Chondrocyte (in vitro differentiated cells): Measurements from ENCODE around the gene TNPO1. TPM values are rescaled to one million over a fixed set of nuclear protein-coding genes. Genes with fewer than 3 reads are reported as not detected.

Experiments
- DNase-seq: peaks from one replicate; pipeline ENCODE4 v3.0.0; 2021; ENCODE audit warnings: mixed read lengths, low spot score
- H3K27ac Mint-ChIP-seq: one replicate; pipeline ENCODE4 v1.8.0; 2021; ENCODE audit warnings: mild to moderate bottlenecking, moderate library complexity, mixed read lengths; ENCODE audit not compliant: unreplicated experiment
- H3K27me3 Mint-ChIP-seq: 2 replicates; pipeline ENCODE4 v1.8.0; 2021; ENCODE audit warnings: low read depth, mixed read lengths
- H3K36me3 Mint-ChIP-seq: 2 replicates; pipeline ENCODE4 v1.8.0; 2021; ENCODE audit warnings: low read depth, mixed read lengths
- H3K4me1 Mint-ChIP-seq: 2 replicates; pipeline ENCODE4 v1.8.0; 2021; ENCODE audit warnings: low read depth, mild to moderate bottlenecking, mixed read lengths
- H3K4me3 Mint-ChIP-seq: one replicate; pipeline ENCODE4 v1.8.0; 2021; ENCODE audit warnings: mild to moderate bottlenecking, moderate library complexity, mixed read lengths; ENCODE audit not compliant: unreplicated experiment
- H3K9me3 Mint-ChIP-seq: 2 replicates; pipeline ENCODE4 v1.8.0; 2021; ENCODE audit warnings: low read depth, mixed read lengths
- CTCF ChIP-seq: fragments of 200-600 bp; sonication (generic); IDR thresholded peaks from 2 replicates; pipeline ENCODE4 v1.5.0; 2021; ENCODE audit warnings: antibody characterized with exemption, mild to moderate bottlenecking, moderate library complexity
- long read RNA-seq: library from polyadenylated mRNA; stranded (forward); transcript quantifications from one replicate; pipeline ENCODE4 v2.0.0, GENCODE V29; 2021
- total RNA-seq: library from RNA; stranded (reverse); gene quantifications from 3 replicates; pipeline ENCODE4 v1.2.1, GENCODE V29; 2021

The TNPO1 gene
- 123 to 132 TPM (median 132 TPM) in 3 replicates for total RNA-seq
- long read RNA-seq, partial matches to known transcripts: 2 of 15 reads
- long read RNA-seq, other reads (novel, unspliced or antisense): 13 of 15 reads

- DNase-seq: peak; percentile 94
- peaks cover 31% of the 10 kb centered on the region for H3K4me1 Mint-ChIP-seq
- peak within 1 kb of the TSS; percentile 99 for H3K27ac Mint-ChIP-seq
- peak within 1 kb of the TSS; percentile 94 for H3K4me3 Mint-ChIP-seq
- no peaks in the 10 kb centered on the region for H3K27me3 Mint-ChIP-seq
- H3K9me3 Mint-ChIP-seq: peaks cover 7% of the 10 kb centered on the region
- TF ChIP-seq CTCF: no peak
- H3K36me3 Mint-ChIP-seq: peaks cover 5% of the 10 kb centered on the region
These were observed at the start of gene TNPO1 for GRCh38 chr5:72816284-72817075. Gene TNPO1 (plus strand): TSS chr5:72816661. CDS start chr5:72816738, 77 bp downstream.

- H3K9me3 Mint-ChIP-seq: no peaks in the 10 kb centered on the region
- DNase-seq: no peak
- H3K27ac Mint-ChIP-seq: peak overlapping the region; percentile 39
- no peak overlapping the region for H3K4me3 Mint-ChIP-seq
- peaks cover 10% of the 10 kb centered on the region for H3K4me1 Mint-ChIP-seq
- peak; percentile 45 for TF ChIP-seq CTCF
- H3K36me3 Mint-ChIP-seq: no peaks in the 10 kb centered on the region
- no peaks in the 10 kb centered on the region for H3K27me3 Mint-ChIP-seq
These were observed 49.0 kb upstream of the TNPO1 start for GRCh38 chr5:72767289-72768010.

- no peak for TF ChIP-seq CTCF
- Mint-ChIP-seq H3K36me3 (no peaks in the 10 kb centered on the region), H3K27me3 (no peaks in the 10 kb centered on the region)
These were observed 46.2 kb upstream of the TNPO1 start for GRCh38 chr5:72770266-72770665.

GRCh38 chr5:72776684-72777083, 39.8 kb upstream of the TNPO1 start:
- no peaks in the 10 kb centered on the region for H3K27me3 Mint-ChIP-seq
- TF ChIP-seq CTCF: no peak
- H3K4me1 Mint-ChIP-seq: no peaks in the 10 kb centered on the region
- peaks cover 33% of the 10 kb centered on the region for H3K36me3 Mint-ChIP-seq
- H3K27ac Mint-ChIP-seq: no peak overlapping the region
- no peak for DNase-seq
- H3K9me3 Mint-ChIP-seq: peaks cover 50% of the 10 kb centered on the region
- no peak overlapping the region for H3K4me3 Mint-ChIP-seq

More at GRCh38 chr5:72770266-72770665, 46.2 kb upstream of the TNPO1 start:
- Mint-ChIP-seq H3K4me3 (no peak overlapping the region), H3K4me1 (peaks cover 10% of the 10 kb centered on the region), H3K9me3 (peaks cover 2% of the 10 kb centered on the region), H3K27ac (no peak overlapping the region)
- DNase-seq: no peak

- peaks cover 50% of the 10 kb centered on the region for H3K9me3 Mint-ChIP-seq
- no peaks in the 10 kb centered on the region for H3K4me1 Mint-ChIP-seq
- H3K4me3 Mint-ChIP-seq: no peak overlapping the region
- H3K27me3 Mint-ChIP-seq: no peaks in the 10 kb centered on the region
- no peak for DNase-seq
- no peak overlapping the region for H3K27ac Mint-ChIP-seq
- H3K36me3 Mint-ChIP-seq: peaks cover 33% of the 10 kb centered on the region
- no peak for TF ChIP-seq CTCF
These were observed 36.9 kb upstream of the TNPO1 start for GRCh38 chr5:72779520-72779919.
